Measurements from ENCODE around the gene PEX3. TPM values are rescaled to one million over a fixed set of nuclear protein-coding genes. Genes with fewer than 3 reads are reported as not detected.
A peak's percentile ranks its signal among the peaks of the same experiment; 100 is the strongest.

PEX3 gene
- total RNA-seq, 1 donor from 2014 or later = 18.8 TPM

DNA sequence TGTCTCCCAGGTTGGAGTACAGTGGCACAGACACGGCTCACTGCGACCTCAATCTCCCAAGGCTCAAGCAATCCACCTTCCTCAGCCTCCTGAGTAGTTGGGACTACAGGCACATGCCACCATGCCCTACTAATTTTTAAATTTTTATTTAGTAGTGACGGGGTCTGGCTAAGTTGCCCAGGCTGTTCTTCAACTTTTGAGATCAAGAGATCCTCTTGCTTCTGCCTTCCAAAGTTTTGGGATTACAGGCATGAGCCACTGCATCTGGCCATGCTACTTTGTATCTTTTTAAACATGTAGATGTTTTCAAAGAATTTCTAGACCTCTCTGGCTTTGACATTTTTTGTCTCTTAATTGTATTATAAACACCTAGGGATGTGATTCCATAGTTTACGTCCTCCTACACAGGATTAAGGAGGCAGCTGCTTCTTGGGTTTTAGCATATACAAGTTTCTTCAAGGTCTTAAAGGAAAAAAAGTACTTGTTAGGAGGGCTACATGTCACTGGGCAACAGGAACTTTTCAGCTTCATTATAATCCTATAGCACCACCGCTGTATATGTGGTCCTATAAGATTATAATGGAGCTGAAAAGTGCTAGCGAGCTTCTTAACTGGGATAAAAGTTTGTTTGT is 1.4 kb upstream of the PEX3 start:
- peak overlapping the region; percentile 63 for H3K4me3 ChIP-seq
- ATAC-seq (no peak), DNase-seq (no peak)
- H3K27me3 ChIP-seq = no peaks in the 10 kb centered on the region
- peaks cover 5% of the 10 kb centered on the region for H3K36me3 ChIP-seq
- no peaks in the 10 kb centered on the region for H3K9me3 ChIP-seq
- H3K4me1 ChIP-seq = peaks cover 15% of the 10 kb centered on the region
- TF ChIP-seq, protein P1, sequence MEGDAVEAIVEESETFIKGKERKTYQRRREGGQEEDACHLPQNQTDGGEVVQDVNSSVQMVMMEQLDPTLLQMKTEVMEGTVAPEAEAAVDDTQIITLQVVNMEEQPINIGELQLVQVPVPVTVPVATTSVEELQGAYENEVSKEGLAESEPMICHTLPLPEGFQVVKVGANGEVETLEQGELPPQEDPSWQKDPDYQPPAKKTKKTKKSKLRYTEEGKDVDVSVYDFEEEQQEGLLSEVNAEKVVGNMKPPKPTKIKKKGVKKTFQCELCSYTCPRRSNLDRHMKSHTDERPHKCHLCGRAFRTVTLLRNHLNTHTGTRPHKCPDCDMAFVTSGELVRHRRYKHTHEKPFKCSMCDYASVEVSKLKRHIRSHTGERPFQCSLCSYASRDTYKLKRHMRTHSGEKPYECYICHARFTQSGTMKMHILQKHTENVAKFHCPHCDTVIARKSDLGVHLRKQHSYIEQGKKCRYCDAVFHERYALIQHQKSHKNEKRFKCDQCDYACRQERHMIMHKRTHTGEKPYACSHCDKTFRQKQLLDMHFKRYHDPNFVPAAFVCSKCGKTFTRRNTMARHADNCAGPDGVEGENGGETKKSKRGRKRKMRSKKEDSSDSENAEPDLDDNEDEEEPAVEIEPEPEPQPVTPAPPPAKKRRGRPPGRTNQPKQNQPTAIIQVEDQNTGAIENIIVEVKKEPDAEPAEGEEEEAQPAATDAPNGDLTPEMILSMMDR (IDR thresholded peaks at IDR 0.05) = no peak
- H3K27ac ChIP-seq = no peak overlapping the region
- intact Hi-C loops (cut with DNase I) = no loop called here

DNA sequence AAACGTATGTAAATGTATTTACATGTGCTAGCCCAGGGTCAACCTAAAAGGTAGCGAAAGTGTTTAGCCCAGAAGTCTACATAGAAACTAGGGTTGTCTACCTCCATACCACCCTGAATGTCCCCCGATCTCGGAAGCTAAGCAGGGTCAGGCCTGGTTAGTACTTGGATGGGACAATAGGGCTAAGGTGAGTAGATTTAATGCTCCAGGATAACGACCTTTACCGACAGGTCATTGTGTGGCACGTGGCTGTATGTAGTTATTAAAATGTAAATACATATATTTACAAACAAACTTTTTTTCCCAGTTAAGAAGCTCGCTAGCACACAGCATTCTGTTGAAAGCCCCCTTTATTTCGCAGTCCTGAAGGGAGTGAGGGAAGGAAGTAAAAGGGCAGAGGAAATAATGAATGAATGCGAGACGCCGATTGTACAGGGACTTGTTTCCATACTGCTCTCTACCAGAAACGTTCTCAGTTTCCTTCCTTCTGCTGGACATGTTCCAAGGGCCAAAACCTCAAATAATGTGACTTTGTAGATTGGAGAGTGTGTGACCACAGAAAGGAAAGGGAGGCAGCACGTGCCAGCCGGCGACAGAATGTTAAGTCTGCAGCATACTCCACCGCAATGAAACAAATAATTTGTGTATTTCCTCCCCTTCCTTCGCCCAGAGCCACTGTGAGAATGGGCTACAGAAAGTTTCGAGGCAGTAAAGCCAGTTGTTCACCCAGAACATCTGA is 722 bp upstream of the PEX3 start:
- no peaks in the 10 kb centered on the region for H3K27me3 ChIP-seq
- H3K4me1 ChIP-seq = peaks cover 15% of the 10 kb centered on the region
- DNase-seq = no peak
- ATAC-seq = no peak
- no peaks in the 10 kb centered on the region for H3K9me3 ChIP-seq
- H3K27ac ChIP-seq = peak overlapping the region; percentile 73
- intact Hi-C loops (cut with DNase I) = no loop called here
- TF ChIP-seq, protein P1 (IDR thresholded peaks at IDR 0.05) = no peak
- H3K36me3 ChIP-seq = peaks cover 5% of the 10 kb centered on the region
- H3K4me3 ChIP-seq = peak overlapping the region; percentile 63

DNA sequence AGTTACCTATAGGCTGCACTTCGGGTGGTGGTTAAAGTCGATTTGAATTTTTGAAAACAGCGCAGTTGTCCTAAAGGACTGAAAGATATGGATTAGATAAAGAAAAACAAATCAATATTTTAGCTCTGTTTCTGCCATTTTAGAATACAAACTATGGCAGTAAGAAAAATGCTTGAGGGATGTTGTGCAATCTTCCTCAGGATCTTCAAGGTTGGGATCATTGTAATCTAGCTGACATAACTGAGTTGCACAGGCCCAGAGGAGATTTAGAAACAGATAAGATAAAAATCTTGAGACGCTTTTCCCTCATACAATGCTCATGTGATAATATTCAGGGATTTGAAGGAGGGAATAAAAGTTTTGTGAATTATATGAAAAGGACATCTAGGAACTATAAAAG is 926 bp downstream of the PEX3 start:
- intact Hi-C loops (cut with DNase I) = no loop called here
- H3K27ac ChIP-seq = peak overlapping the region; percentile 56
- H3K4me3 ChIP-seq = peak overlapping the region; percentile 63
- peaks cover 15% of the 10 kb centered on the region for H3K4me1 ChIP-seq
- peaks cover 5% of the 10 kb centered on the region for H3K36me3 ChIP-seq
- no peaks in the 10 kb centered on the region for H3K27me3 ChIP-seq
- ATAC-seq = no peak
- TF ChIP-seq, protein P1 (IDR thresholded peaks at IDR 0.05) = no peak
- no peaks in the 10 kb centered on the region for H3K9me3 ChIP-seq
- DNase-seq = no peak

DNA sequence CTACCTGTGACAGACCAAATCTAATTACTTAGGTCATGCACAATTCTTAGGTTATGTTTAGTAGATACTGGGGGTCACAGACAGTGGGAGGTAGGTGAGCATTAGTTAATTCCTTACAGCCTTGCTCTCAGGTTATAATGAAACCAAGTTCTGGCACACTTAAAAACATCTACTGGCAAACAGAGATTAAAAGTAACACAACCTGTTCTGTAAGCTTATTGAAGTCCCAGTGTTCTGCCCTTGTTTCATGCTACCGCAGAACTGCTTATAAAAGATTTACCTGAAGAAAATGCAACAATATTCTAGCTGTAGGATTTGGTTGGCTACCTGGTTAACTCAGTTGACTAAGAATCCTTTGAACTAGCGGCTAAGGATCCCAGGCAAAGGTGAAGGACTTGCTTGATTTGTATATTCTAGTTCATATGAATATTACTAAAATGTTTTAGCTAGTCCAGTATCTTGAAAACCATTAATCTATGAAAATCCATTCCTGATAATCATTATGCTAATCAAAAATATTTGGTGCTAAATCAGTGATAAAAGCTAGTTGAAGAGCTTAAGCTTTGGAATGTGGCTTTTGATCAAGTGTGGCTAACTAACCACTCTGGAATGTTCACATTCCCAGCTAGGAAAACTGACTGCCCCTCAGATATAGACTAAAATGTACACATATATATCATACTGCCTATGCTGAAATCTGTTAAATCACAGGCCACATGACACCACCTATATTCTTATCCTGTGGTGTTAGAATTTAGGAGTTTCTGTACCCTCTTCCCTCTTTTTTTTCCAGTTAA is 7.2 kb downstream of the PEX3 start:
- ATAC-seq (peak; percentile 73), DNase-seq (no peak)
- H3K4me1 ChIP-seq = no peaks in the 10 kb centered on the region
- TF ChIP-seq, protein P1 (IDR thresholded peaks at IDR 0.05) = no peak
- H3K4me3 ChIP-seq = no peak overlapping the region
- no peaks in the 10 kb centered on the region for H3K9me3 ChIP-seq
- peaks cover 20% of the 10 kb centered on the region for H3K36me3 ChIP-seq
- no peaks in the 10 kb centered on the region for H3K27me3 ChIP-seq
- H3K27ac ChIP-seq = peak overlapping the region; percentile 6
- intact Hi-C loops (cut with DNase I) = no loop called here

DNA sequence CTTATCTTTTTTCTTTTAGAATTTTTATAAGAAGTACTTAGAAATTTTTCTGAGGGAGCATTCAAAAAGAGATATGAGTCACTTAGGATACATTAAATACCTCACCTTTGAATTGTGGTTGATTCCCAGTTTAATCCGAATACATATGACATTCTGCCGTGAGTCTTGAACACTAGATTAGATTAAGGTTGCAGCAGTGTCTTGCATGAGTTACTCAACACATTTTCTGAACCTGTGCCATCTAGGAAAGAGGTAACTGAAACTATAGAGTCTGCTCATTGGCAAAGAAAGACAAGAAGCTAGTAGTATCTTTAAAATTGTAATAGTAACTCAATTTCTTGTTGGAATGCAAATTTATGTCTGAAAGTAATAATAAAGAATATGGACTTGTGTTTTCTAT is 14.9 kb downstream of the PEX3 start:
- Histone ChIP-seq H3K27ac (no peak overlapping the region), H3K36me3 (peaks cover 17% of the 10 kb centered on the region), H3K4me1 (no peaks in the 10 kb centered on the region), H3K27me3 (no peaks in the 10 kb centered on the region), H3K4me3 (no peak overlapping the region), H3K9me3 (no peaks in the 10 kb centered on the region)
- ATAC-seq (no peak), DNase-seq (no peak)
- TF ChIP-seq, protein P1 (IDR thresholded peaks at IDR 0.05) = no peak
- intact Hi-C loops (cut with DNase I) = no loop called here
